A549 treated with Hydrocortisone at 1 μM for 4 hours (cell line): ENCODE data around the gene GYS1. TPM values are rescaled to one million over a fixed set of nuclear protein-coding genes. Genes with fewer than 3 reads are reported as not detected.

Source experiments
- total RNA-seq: library from RNA; stranded (reverse); fragments of 200-300 nt; extraction: Qiagen RNA extraction; gene quantifications from 5 replicates; pipeline ENCODE4 v1.2.3, GENCODE V29; 2022

GYS1 gene
- total RNA-seq: 17.4 to 22.0 TPM (median 20.9 TPM) in 5 replicates

DNA sequence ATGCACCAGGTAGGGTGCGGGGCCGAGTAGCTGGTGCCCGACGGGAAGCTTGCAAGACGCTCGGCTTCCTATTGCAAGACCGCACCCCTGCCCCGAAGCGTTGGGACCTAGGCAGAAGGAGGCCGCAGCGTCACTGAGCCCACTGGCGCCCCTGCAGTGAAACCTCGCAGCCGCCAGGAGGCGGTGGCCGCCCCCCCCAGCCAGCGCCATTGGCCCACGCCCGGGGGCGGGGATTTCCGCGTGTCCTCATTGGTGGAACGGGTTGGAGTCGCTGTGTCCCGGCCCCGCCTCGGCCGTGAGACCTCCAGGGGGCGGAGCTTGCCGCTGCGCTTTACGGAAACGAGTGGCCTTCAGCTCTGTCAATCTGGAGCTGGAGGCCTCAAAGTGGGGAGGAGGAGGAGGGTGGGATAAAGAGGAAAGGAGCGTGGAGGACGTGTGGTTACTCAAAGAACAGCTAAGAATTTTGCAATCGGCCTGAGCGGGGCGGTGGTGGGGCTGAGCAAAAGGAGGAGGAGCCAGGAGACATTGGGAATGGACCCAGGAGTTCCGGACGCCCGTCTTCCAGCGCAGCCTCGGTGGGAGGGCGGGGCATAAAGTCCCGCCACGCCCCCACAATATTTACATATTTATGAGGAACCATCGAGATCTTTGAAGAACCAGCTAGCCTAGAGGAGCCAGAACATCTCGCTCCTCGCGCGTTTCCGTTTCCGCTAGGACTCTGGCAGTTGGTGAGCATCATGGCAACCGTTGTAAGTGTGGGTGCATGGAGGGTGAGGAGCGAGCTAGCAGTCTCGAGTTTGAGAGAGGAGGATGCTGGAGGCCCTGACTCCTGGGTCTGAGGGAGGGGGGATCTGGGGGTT is at the start of gene GYS1, which contains the start of gene RUVBL2:
GYS1 (minus strand) TSS at position 135 of the 860 bp plus-strand sequence. CDS start 197 bp downstream, outside the sequence.
RUVBL2 (plus strand) TSS at position 713 of the 860 bp plus-strand sequence; CDS start at position 738, 25 bp downstream.

DNA sequence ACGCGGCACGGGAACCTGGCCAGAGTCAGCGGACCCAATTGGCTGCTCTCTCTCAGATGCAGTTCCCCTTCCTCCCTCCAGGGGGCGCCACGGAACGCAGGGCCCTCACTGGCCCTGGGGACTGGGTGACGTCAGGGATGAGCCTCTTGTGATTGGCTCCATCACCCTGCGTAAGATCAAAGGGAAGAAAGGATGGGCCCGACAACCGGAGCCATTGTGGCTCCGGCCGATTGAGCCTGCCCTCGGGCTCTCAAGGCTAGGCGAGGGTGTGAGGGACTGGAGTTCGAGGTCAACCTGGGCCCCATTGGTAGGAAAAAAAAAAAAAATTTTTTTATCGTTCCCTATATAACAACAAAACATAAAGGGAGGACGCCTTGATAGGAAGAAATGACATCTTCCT is 43.7 kb upstream of the GYS1 start, which contains the start of gene CGB1:
CGB1 (minus strand) TSS at position 81 of the 400 bp plus-strand sequence. CDS start 184 bp downstream, outside the sequence.

DNA sequence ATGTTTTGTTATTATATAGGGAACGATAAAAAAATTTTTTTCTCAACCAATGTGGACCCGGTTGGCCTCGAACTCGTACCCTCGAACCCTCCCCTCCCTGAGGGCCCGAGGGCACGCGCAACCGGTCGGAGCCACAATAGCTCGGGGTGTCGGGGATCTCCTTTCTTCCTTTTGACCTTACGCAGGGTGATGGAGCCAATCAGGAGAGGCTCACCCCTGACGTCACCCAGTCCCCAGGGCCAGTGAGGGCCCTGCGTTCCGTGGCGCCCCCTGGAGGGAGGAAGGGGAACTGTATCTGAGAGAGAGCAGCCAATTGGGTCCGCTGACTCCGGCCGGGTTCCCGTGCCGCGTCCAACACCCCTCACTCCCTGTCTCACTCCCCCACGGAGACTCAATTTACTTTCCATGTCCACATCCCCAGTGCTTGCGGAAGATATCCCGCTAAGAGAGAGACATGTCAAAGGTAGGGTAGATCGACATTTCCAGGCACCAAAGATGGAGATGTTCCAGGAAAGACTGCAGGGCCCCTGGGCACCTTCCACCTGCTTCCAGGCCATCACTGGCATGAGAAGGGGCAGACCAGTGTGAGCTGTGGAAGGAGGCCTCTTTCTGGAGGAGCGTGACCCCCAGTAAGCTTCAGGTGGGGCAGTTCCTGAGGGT is 38.7 kb upstream of the GYS1 start, which contains the start of gene CGB2:
CGB2 (plus strand) TSS at position 249 of the 660 bp plus-strand sequence; CDS start at position 455, 206 bp downstream.

DNA sequence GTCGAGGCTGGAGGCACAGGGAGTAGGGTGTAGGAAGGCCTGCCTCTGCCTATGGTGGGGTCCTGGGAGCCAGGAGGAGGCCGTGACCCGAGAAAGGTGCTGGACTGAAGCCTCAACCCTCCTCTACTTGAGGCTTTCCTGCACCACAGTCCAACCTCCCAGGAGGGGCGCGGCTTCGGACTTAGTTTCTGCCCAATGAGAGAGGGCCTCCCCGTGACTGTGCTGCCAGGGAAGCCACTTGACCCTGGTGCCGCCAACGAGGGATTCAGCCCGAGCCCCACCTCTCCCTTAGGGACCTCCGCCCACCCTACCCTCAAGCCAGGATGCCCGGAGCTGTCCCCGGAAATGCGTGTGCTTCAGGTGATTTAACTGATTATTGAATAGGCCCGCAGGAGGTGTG is 31.1 kb upstream of the GYS1 start, which contains the start of gene CGB3:
CGB3 (minus strand) TSS at position 101 of the 400 bp plus-strand sequence. CDS start 362 bp downstream, outside the sequence.

DNA sequence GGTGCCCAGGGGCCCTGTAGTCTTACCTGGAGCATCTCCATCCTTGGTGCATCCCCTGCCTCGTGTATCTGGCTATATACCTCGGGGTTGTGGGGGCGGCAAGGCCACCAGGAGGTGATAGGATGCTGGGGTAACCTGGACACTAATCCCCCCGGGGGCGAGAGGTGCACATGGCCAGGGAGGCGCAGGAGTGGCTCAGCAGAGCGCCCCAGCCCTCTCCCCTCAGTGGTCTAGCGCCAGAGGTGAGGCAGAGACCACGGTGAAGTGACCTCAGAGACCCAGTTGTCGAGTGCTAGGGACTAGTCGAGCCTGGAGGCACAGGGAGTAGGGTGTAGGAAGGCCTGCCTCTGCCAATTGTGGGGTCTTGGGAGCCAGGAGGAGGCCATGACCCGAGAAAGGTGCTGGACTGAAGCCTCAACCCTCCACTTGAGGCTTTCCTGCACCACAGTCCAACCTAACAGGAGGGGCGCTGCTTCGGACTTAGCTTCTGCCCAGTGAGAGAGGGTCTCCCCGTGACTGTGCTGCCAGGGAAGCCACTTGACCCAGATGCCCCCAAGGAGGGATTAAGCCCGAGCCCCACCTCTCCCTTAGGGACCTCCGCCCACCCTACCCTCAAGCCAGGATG is 24.0 kb upstream of the GYS1 start, which contains the start of gene LHB:
LHB (minus strand) TSS at position 51 of the 625 bp plus-strand sequence; CDS start at position 41, 10 bp downstream.

DNA sequence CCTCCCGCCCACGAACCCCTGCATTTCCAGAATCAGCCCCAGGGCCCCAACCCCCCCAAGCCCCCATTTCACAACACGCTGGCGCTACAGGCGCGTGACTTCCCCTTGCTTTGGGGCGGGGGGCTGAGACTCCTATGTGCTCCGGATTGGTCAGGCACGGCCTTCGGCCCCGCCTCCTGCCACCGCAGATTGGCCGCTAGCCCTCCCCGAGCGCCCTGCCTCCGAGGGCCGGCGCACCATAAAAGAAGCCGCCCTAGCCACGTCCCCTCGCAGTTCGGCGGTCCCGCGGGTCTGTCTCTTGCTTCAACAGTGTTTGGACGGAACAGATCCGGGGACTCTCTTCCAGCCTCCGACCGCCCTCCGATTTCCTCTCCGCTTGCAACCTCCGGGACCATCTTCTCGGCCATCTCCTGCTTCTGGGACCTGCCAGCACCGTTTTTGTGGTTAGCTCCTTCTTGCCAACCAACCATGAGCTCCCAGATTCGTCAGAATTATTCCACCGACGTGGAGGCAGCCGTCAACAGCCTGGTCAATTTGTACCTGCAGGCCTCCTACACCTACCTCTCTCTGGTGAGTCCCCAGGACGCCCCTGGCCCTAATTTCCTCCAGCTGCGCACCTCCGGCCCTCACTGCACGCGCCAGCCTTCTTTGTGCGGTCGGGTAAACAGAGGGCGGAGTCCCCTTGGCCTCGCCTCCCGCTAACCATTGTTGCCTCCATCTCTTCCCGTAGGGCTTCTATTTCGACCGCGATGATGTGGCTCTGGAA is 27.9 kb downstream of the GYS1 start, which contains the start of gene FTL:
FTL (plus strand) TSS at position 270 of the 766 bp plus-strand sequence; CDS start at position 469, 199 bp downstream.

DNA sequence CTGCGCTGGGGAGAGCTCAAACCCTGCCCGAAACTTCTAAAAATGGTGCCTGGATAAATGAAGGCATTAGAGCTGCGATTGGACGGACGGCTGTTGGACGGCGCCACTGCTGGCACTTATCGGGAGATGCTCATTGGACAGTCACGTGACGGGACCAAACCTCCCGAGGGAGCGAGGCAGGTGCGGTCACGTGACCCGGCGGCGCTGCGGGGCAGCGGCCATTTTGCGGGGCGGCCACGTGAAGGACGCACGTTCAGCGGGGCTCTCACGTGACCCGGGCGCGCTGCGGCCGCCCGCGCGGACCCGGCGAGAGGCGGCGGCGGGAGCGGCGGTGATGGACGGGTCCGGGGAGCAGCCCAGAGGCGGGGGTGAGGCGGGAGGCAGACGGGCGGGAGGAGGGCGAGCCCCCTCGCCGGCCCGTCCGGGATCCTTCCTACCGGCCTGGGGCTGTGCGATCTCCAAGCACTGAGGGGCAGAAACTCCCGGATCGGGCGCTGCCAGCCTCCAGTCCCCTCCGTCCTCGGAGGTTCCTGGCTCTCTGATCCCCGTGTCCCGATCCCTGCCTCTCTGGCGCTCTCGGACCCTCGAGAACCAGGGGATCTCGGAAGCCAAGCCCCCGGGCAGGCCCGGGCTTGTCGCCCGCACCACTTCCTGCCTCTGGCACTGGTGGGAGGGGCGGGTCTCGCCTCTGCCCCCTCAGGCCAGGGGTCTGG is 38.4 kb downstream of the GYS1 start, which contains the start of gene BAX:
BAX (plus strand) TSS at position 281 of the 713 bp plus-strand sequence; CDS start at position 335, 54 bp downstream.

DNA sequence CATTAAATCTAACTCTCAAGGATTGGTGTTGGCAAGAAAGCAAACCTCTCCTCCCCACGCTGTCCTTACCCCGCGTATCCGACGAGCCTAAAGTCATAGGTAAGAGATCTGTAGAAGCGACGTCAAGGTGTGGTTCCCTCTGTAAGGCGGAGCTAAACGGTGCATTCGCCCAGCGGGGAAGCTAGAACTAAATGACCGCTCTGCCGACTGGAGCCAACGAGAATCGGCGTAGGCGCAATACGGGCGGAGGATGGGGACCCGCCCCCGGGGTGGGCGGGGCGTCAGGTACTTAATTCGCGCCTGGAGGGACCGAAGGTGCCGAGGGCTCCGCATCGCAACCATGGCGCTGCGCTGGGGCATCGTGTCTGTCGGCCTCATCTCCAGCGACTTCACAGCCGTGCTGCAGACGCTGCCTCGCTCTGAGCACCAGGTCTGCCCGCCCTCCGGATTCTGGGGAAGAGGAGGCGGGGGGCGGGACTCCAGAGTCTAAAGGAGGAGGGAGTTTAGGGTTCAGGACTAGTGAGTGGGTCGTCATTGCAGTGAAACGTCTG is 59.7 kb downstream of the GYS1 start, which contains the start of gene DHDH:
DHDH (plus strand) TSS at position 318 of the 551 bp plus-strand sequence; CDS start at position 341, 23 bp downstream.

Other genes starting within 250 kb of the GYS1 start
- gene IZUMO1, start 246.4 kb downstream of the GYS1 start, total RNA-seq: not detected in 5 replicates
- 0.10 to 0.16 TPM (median 0.12 TPM) in 5 replicates for gene FUT1, start 240.7 kb downstream of the GYS1 start, total RNA-seq
- not detected in 5 replicates for gene FGF21, start 237.8 kb downstream of the GYS1 start, total RNA-seq
- gene BCAT2, start 182.3 kb downstream of the GYS1 start, total RNA-seq: 50.3 to 63.4 TPM (median 60.0 TPM) in 5 replicates
- 12.0 to 17.2 TPM (median 13.8 TPM) in 5 replicates for gene HSD17B14, start 156.8 kb downstream of the GYS1 start, total RNA-seq
- gene PLEKHA4, start 124.7 kb downstream of the GYS1 start, total RNA-seq: 1.2 to 1.9 TPM (median 1.3 TPM) in 5 replicates
- 74.1 to 126 TPM (median 95.1 TPM) in 5 replicates for gene PPP1R15A, start 120.9 kb downstream of the GYS1 start, total RNA-seq
- not detected in 5 replicates for gene TULP2, start 94.6 kb downstream of the GYS1 start, total RNA-seq
- 189 to 243 TPM (median 200 TPM) in 5 replicates for gene NUCB1, start 93.0 kb downstream of the GYS1 start, total RNA-seq
- gene DHDH, start 59.6 kb downstream of the GYS1 start, total RNA-seq: 0.60 to 1.7 TPM (median 1.6 TPM) in 5 replicates
- gene BAX, start 38.4 kb downstream of the GYS1 start, total RNA-seq: 294 to 372 TPM (median 330 TPM) in 5 replicates
- gene FTL, start 28.0 kb downstream of the GYS1 start, total RNA-seq: 16,127 to 23,622 TPM (median 17,895 TPM) in 5 replicates
- 208 to 255 TPM (median 214 TPM) in 5 replicates for gene RUVBL2, start 578 bp upstream of the GYS1 start, total RNA-seq
- not detected in 5 replicates for gene LHB, start 23.8 kb upstream of the GYS1 start, total RNA-seq
- gene CGB3, start 31.0 kb upstream of the GYS1 start, total RNA-seq: 0.18 TPM in 1 of 5 replicates, not detected in the others
- gene CGB2, start 38.6 kb upstream of the GYS1 start, total RNA-seq: 0.20 to 0.61 TPM (median 0.21 TPM) in 3 of 5 replicates, not detected in the others
- not detected in 5 replicates for gene CGB1, start 43.6 kb upstream of the GYS1 start, total RNA-seq
- gene CGB5, start 50.5 kb upstream of the GYS1 start, total RNA-seq: 0.21 to 0.49 TPM (median 0.23 TPM) in 5 replicates
- gene CGB8, start 55.8 kb upstream of the GYS1 start, total RNA-seq: 1.4 to 3.7 TPM (median 2.8 TPM) in 5 replicates
- 0.48 to 0.82 TPM (median 0.67 TPM) in 5 replicates for gene CGB7, start 64.4 kb upstream of the GYS1 start, total RNA-seq
- gene NTF4, start 71.5 kb upstream of the GYS1 start, total RNA-seq: 0.24 to 0.99 TPM (median 0.45 TPM) in 5 replicates
- gene KCNA7, start 79.4 kb upstream of the GYS1 start, total RNA-seq: not detected in 5 replicates
- gene SNRNP70, start 92.1 kb upstream of the GYS1 start, total RNA-seq: 306 to 331 TPM (median 309 TPM) in 5 replicates
- gene LIN7B, start 121.1 kb upstream of the GYS1 start, total RNA-seq: 4.7 to 7.9 TPM (median 6.9 TPM) in 5 replicates
- 1.1 to 1.9 TPM (median 1.7 TPM) in 5 replicates for gene C19orf73, start 125.8 kb upstream of the GYS1 start, total RNA-seq
- gene PPFIA3, start 126.2 kb upstream of the GYS1 start, total RNA-seq: 4.7 to 8.1 TPM (median 7.0 TPM) in 5 replicates
- gene HRC, start 162.1 kb upstream of the GYS1 start, total RNA-seq: 0.03 TPM in 1 of 5 replicates, not detected in the others
- 8.2 to 10.2 TPM (median 9.6 TPM) in 5 replicates for gene TRPM4, start 164.5 kb upstream of the GYS1 start, total RNA-seq